Ovary (tissue), 3 donors: ENCODE results near the gene CKM.

ENCODE experiments used
- CTCF ChIP-seq, 3 donors: fragments of 450-650 bp in 2 of 3; fragments of 200-600 bp in 1 of 3; IDR thresholded peaks; one replicate each; pipeline versions ENCODE4 v1.5.1 to v1.8.0; 2016 to 2022; ENCODE audit warnings: antibody characterized with exemption in 3 of 3, mild to moderate bottlenecking in 1 of 3
- EP300 ChIP-seq: sonication (generic); formaldehyde crosslinking; IDR thresholded peaks from one replicate; pipeline ENCODE4 v1.6.1; 2017; ENCODE audit warnings: antibody characterized with exemption
- POLR2A ChIP-seq: fragments of 450-650 bp; IDR thresholded peaks from one replicate; pipeline ENCODE4 v1.6.1; 2017; ENCODE audit warnings: antibody characterized with exemption, mild to moderate bottlenecking, moderate library complexity
- donor health status: DM: no; HTN: no; CAD: no.

DNA sequence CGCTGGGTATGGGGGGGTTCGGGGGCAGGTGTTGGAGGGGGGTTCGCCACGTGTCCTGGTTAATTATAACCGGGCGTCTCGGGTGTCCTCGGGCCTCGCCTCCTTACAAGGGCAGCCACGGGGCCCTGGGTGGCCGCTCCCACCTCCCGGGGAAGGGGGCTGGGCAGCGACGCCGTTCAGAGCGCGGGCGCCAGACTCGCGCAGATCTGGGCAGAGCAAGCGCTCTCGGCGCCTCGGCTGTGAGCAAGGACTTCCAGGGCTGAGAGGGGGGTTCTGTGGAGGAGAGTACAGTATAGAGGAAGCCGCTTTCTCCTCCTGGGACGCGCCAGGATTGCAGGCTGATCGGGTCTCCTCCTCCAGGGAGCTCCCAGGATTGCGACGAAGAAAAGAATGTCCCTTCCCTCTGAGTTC lies 1.0 kb upstream of the CKM start:
- no peak for TF ChIP-seq CTCF (IDR thresholded peaks at IDR 0.05)
- TF ChIP-seq POLR2A = no peak
- no peak for TF ChIP-seq EP300
